ENCODE data around the gene ZNF791. TPM values are rescaled to one million over a fixed set of nuclear protein-coding genes. Genes with fewer than 3 reads are reported as not detected.
"Not testable (repeated sequence)": the region's sequence is repeated elsewhere in the genome, so short reads cannot be mapped to it uniquely, and the experiment has no call there.

ZNF791 gene
- 10 to 100 TPM; 26.8 to 28.5 TPM for total RNA-seq
- long read RNA-seq, donor 1, full-length matches to known transcripts = 5 of 8 reads
- long read RNA-seq, donor 1, partial matches to known transcripts = 0 of 8 reads
- long read RNA-seq, donor 1, other reads (novel, unspliced or antisense) = 3 of 8 reads
- long read RNA-seq, donor 2, full-length matches to known transcripts = 18 of 20 reads
- long read RNA-seq, donor 2, partial matches to known transcripts = 0 of 20 reads
- long read RNA-seq, donor 2, other reads (novel, unspliced or antisense) = 2 of 20 reads

- intact Hi-C loops (cut with DNase I) = no loop called here
- peak; percentile 99 for DNase-seq (ENCODE audit: low spot score)
Measured at GRCh38 chr19:12610540-12611360, at the start of gene ZNF791, which contains the start of gene ZNF490. TSS of gene ZNF791 (plus strand) at chr19:12610920. CDS start at chr19:12611080, 160 bp downstream. TSS of gene ZNF490 (minus strand) at chr19:12610813. CDS start at chr19:12610680, 133 bp downstream.

DNA sequence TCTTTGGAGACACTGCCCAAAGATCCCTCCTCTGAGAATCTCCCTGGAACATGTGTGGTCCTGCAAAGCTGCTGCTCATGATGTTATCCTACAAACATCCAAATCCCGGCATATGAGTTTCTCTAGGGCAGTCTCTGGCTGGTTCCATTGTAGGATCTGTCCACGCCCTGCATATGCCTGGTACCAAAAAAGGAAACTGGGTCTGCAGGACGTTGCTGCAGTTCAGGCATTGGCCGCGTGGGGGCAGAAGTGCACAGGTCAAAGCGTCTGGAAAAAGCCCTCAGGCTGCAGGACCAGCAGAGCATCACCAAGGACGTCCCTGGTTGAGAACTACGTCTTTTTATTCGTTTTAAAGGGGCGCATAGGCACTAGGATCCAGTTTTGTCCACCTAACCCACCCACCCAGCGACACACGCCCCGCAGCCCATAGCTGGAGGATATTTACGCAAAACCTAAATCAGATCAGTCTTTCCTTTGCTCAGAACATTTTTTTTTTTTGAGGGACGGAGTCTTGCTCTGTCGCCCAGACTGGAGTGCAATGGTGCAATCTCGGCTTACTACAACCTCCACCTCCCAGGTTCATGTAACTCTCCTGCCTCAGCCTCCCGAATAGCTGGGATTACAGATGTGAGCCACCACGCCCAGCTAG lies 46.6 kb upstream of the ZNF791 start:
- DNase-seq (ENCODE audit: low spot score) = peak; percentile 97
- intact Hi-C loops (cut with DNase I) = loop anchor here in 1 of 2 donors (5.0 kb wide), 1 partner anchor 108 kb away; no protein-coding TSS in a partner anchor

- intact Hi-C loops (cut with DNase I) = not testable (repeated sequence)
Measured at GRCh38 chr19:12566380-12566779, 44.3 kb upstream of the ZNF791 start.

GRCh38 chr19:12567951-12568350 lies 42.8 kb upstream of the ZNF791 start:
- intact Hi-C loops (cut with DNase I) = no loop called here
- no peak for DNase-seq (ENCODE audit: low spot score)

More at GRCh38 chr19:12566380-12566779, 44.3 kb upstream of the ZNF791 start:
- not testable (repeated sequence) for DNase-seq (ENCODE audit: low spot score)

DNA sequence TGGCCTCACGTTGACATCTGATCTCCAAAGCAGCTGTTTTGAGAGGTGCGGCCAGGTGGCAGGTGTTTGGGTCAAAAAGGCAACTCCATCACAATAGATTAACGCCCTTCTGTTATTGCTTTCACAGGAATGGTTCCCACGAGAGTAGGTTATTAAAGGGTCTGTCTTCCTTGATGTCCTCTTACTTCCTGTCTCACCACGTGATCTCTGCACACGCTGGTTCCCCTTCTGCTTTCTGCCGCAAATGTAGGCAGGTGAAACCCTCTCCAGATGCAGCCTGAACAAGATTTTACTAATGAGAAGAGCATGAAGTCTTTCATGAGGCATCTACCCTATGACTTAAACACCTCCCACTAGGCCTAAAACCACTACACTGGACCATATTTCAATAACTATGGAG lies 36.7 kb upstream of the ZNF791 start:
- intact Hi-C loops (cut with DNase I) = no loop called here

DNA sequence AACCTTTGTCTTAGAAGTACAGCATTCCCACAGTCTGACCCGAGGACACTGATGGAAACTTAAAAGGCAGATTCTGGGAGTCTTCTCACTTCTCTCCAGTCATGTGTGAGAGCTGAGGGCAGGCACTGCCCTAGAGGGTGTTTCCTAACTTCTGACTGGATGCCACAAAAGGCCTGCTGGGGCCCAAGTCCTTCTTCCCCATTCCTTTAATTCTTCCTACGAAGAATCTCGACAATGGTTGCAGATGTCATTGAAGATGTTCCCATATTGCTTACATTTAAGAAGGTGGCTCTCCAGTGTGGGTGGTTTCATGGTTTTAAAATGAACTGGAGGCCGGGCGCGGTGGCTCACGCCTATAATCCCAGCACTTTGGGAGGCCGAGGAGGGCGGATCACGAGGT lies 32.1 kb upstream of the ZNF791 start:
- DNase-seq (ENCODE audit: low spot score) = no peak
- intact Hi-C loops (cut with DNase I) = no loop called here

More for the DNA sequence above, 36.7 kb upstream of the ZNF791 start:
- no peak for DNase-seq (ENCODE audit: low spot score)

GRCh38 chr19:12580180-12580694 lies 30.5 kb upstream of the ZNF791 start:
- intact Hi-C loops (cut with DNase I) = no loop called here
- DNase-seq (ENCODE audit: low spot score) = no peak

DNA sequence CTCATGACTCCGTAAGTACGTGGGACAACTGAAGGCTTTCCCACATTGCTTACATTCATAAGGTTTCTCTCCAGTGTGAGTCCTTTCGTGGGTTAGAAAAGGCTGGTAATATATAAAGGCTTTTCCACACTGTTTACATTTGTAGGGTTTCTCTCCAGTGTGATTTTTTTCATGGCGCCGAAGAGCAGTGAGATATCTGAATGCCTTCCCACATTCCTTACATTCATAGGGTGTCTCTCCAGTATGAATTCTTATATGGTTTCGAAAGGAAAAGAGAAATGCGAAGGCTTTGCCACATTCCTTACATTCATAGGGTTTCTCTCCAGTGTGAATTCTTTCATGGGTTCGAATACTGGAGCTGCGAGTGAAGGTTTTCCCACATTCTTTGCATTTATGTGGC lies 29.6 kb upstream of the ZNF791 start:
- intact Hi-C loops (cut with DNase I) = no loop called here

DNA sequence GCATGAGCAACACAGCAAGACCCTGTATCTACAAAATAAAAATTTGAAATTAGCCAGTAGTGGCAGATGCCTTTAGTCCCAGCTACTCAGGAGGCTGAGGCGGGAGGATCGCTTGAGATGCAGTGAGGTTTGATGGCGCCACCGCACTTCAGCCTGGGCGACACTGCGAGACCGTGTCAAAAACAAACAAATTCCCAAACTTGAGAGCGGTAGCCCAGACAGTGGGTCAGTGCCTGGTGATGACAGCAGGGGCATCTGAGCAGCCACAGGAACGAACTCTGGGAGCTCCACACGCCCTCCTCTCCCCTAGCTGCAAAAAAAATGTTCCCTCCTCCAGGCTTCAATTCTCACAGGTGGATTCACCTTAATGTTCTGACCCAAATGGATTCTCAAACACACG lies 14.2 kb upstream of the ZNF791 start:
- intact Hi-C loops (cut with DNase I) = loop anchor here in 1 of 2 donors (1.0 kb wide), 1 partner anchor 27 kb away; no protein-coding TSS in a partner anchor
- DNase-seq (ENCODE audit: low spot score) = no peak

More for the DNA sequence above, 29.6 kb upstream of the ZNF791 start:
- DNase-seq (ENCODE audit: low spot score) = no peak

DNA sequence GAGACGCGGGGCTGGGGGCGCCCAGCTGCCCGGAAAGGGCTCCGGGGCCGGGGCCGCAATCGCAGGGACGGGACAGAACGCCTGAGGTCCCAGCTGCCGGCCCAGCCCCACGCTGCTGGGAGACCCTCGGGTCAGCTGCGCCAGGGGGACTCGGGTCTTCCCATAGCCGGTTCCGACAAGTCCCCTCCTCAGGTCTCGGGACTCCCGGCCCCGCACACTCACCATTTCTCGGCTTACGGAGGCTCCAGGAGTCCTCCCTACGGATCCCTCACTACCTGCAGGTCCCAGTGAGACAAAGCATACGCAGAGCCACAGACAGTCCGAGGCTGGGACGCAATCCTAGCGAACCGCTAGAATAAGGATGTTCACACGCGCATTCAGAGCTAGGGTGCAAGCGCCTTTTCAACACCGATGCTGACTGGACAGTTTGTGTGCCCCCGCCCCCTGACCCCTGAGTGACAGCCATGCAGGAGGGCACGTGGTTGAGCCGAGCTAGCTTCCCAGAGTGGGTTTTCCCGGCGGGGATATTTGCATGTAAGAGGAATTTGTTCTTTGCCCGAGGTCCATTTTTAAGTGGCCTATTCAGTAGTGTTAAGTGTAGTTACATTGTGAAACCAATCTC lies 13.7 kb upstream of the ZNF791 start:
- no peak for DNase-seq (ENCODE audit: low spot score)
- intact Hi-C loops (cut with DNase I) = loop anchor here in 1 of 2 donors (1.0 kb wide), 1 partner anchor 26 kb away; no protein-coding TSS in a partner anchor

- intact Hi-C loops (cut with DNase I) = no loop called here
- DNase-seq (ENCODE audit: low spot score) = no peak
Measured at GRCh38 chr19:12597594-12597993, 13.1 kb upstream of the ZNF791 start.

GRCh38 chr19:12603714-12604113 lies 7.0 kb upstream of the ZNF791 start:
- intact Hi-C loops (cut with DNase I) = no loop called here
- no peak for DNase-seq (ENCODE audit: low spot score)

- no peak for DNase-seq (ENCODE audit: low spot score)
Measured at GRCh38 chr19:12606796-12607195, 3.9 kb upstream of the ZNF791 start.

DNA sequence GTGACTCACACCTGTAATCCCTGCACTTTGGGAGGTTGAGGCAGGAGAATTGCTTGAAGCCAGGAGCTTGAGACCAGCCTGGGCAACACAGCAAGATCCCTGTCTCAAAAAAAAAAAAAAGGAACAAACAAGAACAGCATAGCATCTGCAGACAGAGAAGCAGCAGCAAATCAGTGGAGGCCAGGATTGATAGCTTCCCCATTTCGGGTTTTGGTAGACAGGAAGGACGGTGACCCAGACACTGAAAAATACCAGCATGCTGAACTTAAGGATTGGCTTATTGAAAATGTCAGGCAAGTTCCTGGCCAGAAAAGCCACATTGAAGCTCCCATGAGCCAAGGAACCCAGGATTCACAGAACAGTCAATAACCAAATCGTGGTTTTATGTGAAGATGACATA lies 3.1 kb upstream of the ZNF791 start:
- intact Hi-C loops (cut with DNase I) = no loop called here
- no peak for DNase-seq (ENCODE audit: low spot score)

More at GRCh38 chr19:12606796-12607195, 3.9 kb upstream of the ZNF791 start:
- intact Hi-C loops (cut with DNase I) = no loop called here

DNA sequence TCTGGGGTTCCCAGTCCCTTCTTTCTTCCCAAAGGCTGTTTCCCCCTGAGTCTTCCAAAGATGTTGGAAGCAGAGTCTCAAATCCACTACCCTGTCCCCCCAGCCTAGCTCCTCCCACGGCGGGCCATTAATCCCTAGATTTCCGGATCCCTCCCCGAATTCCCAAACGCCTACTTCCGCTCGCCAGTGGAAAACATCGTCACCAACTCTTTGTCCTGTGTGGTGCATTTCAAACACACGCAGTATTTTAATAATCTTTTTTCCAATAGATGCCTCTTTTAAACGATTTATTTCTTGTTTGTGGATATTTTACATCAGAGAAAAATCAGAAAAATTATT lies 610 bp downstream of the ZNF791 start:
- DNase-seq (ENCODE audit: low spot score) = peak; percentile 85
- intact Hi-C loops (cut with DNase I) = no loop called here

DNA sequence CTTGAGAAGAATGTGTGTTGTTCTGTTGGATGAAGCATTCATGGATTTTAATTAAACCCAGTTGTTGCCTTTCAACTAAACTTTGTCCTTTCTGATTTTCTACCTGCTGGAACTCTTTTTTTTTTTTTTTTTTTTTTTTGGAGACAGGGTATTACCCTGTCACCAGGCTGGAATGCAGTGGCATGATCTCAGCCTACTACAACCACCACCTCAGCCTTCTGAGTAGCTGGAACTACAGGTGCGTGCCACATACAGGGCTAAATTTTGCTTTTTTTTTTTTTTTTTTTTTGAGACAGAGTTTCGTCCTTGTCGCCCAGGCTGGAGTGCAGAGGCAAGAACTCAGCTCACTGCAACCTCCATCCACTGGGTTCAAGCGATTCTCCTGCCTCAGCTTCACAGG lies 6.9 kb downstream of the ZNF791 start:
- intact Hi-C loops (cut with DNase I) = no loop called here

DNA sequence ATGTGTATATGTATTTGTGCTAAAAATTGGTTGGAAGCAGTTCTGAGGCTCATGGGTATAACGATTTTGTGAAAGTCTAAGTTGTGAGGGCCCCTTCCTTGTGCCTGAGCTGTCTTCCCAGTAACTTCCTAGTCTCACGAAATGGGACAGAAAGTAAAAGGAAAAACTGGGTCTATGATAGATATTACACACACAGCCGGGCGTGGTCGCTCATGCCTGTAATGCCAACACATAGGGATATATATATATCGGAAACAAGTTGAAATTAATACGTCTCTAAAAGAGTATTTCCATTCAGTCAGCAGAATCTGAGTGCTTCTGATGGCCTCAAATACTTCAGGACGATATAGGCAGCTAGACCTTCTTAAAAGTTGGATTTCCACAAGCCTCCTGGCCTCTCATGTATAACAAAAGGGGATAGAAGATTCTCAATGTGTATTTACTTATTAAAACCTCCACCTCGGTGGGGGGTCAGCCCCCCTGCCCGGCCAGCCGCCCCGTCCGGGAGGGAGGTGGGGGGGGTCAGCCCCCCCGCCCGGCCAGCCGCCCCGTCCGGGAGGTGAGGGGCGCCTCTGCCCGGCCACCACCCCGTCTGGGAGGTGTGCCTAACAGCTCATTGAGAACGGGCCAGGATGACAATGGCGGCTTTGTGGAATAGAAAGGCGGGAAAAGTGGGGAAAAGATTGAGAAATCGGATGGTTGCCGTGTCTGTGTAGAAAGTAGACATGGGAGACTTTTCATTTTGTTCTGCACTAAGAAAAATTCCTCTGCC lies 10.7 kb downstream of the ZNF791 start:
- DNase-seq (ENCODE audit: low spot score); intact Hi-C loops (cut with DNase I): not testable (repeated sequence)

More for the DNA sequence above, 6.9 kb downstream of the ZNF791 start:
- DNase-seq (ENCODE audit: low spot score) = no peak

DNA sequence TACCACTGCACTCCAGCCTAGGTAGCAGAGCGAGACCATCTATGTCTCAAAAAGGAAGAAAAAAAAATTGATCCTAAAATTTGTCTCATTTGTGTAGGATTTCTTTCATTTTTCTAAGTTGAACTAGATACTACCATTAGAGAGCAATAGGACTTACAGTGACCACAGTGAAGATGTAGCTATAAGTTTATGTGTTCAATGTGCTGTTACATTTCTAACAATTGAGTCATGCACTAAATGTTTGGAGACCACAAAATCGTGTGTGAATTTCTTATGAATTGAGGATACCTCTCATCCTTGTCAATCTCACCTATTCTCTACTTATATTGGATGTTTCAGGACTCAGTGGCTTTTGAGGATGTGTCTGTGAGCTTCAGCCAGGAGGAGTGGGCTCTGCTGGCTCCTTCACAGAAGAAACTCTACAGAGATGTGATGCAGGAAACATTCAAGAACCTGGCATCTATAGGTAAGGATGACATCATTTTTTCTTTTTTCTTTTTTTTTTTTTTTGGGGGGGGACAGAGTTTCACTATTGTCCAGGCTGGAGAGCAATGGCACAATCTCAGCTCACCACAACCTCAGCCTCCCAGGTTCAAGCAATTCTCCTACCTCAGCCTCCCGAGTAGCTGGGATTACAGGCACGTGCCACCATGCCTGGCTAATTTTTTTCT lies 12.8 kb downstream of the ZNF791 start:
- DNase-seq (ENCODE audit: low spot score) = no peak

More for the DNA sequence above, 12.8 kb downstream of the ZNF791 start:
- intact Hi-C loops (cut with DNase I) = loop anchor here in 1 of 2 donors (1.0 kb wide), 1 partner anchor 27 kb away; no protein-coding TSS in a partner anchor
